DMS153 (cell line): ENCODE data around the gene L3HYPDH.

Experiments
- DNase-seq: peaks from one replicate; lab custom pipeline; 2025; lab: John Stamatoyannopoulos, UW

Gene L3HYPDH

DNA sequence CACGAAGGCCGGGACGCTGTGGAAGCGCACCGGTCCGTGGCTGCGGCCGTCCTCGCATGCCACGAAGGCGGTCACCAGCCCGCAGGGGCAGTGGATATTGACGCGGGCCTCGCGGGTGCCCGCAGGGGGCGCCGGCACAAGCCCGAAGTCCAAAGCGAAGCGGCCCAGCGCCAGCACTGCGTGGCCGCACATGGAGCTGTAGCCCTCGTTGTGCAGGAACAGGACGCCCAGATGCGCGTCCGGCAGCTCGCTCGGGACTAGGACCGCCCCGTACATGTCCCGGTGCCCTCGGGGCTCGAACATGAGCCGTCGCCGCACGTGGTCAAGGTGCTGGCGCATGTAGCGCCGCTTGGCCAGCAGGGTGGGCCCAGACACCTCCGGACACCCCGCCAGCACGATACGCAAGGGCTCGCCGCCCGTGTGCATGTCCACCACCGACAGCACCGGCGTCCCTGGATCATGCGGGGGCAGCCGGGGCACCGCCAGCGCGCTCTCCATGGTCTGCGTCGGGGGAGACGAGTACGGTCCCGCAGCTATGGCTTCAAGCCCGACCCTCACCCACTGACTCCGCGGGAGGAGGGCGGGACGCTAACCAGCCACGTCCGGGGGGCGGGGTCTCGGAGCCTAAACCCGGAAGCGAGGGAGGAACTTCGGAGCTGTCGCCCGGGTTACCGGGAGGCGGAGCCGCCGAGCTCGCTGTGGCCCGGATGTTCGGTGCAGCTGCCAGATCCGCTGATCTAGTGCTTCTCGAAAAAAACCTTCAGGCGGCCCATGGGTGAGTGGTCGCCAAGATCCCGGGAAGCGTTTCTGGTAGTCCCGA is at the start of gene L3HYPDH, which contains the start of gene JKAMP:
Gene L3HYPDH, minus strand, starts transcription at position 590 of the 820 bp plus-strand sequence. Its CDS starts 92 bp downstream, at position 498.
Gene JKAMP, plus strand, starts transcription at position 699 of the 820 bp plus-strand sequence. Its CDS starts 73 bp downstream, at position 772.
- peak; percentile 91 for DNase-seq

DNA sequence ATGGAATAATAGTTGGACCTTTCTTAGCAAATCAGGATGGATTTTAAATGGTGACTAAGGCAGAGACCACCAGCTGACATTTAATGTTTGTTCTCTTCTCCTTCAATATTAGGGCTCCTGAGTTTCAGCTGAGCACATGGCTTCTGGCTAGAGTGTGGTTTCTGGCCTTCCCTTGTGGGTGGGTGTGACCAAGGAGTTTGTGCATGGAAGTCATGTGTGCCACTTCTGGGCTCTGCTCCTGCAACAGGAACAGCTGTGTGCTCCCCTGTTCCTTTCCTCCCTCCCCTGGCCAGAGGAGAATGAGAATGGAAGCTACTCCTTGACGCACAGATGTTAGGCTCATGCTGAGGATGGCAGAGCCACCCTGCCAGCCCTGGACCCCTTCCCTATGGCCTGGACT is 48.2 kb upstream of the L3HYPDH start:
- no peak for DNase-seq

DNA sequence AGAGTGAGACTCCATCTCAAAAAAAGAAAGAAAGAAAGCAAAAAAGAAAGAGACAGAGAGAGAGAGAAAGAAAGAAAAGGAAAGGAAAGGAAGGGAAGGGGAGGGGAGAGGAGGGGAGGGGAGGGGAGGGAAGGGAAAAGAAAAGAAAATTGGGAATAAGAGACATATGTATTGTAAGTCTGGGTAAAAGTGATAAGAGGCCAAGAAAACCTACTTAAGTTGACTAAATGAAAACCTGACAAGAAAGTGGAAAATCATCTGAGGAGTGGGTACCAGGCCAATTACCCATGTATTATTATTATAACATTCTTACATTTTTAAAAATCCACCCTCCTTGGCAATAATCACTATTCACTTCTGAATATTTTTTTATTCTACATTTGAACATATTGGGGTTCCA is 46.1 kb upstream of the L3HYPDH start:
- no peak for DNase-seq

DNA sequence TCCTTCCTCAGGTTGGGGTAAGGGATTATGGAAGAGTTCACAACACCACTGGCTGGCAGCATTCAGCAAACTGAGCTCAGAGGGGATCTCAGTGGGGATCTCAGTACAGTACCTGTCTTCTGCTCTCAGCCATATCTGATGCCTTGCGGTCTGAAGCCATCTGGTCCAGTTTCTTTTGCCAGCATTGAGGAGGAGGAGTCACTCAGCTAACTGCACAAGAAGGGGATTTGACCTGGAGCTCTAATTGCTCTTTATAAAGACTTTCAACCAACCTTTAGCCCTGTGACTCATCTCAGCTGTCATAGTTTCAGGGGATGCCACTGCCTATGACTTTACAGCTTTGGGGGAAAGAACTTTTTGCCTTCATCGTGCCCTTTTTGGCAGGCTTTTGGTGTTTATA is 45.0 kb upstream of the L3HYPDH start:
- DNase-seq: no peak

DNA sequence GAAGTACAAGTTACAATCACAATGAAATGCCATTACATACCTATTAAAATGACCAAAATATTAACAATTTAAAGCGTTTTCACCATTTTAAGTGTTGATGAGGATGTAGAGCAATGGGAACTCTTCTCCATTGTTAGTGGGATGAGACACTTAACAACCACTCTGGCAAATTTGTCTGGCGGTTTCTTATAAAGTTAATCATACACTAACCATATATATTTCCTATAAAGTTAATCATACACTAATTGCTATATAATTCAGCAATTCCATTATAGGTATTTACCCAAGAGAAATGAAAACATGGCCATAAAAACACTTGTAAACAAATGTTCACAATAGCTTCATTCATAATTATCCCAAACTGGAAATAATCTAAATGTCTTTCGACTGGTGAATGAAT is 36.0 kb upstream of the L3HYPDH start:
- no peak for DNase-seq

DNA sequence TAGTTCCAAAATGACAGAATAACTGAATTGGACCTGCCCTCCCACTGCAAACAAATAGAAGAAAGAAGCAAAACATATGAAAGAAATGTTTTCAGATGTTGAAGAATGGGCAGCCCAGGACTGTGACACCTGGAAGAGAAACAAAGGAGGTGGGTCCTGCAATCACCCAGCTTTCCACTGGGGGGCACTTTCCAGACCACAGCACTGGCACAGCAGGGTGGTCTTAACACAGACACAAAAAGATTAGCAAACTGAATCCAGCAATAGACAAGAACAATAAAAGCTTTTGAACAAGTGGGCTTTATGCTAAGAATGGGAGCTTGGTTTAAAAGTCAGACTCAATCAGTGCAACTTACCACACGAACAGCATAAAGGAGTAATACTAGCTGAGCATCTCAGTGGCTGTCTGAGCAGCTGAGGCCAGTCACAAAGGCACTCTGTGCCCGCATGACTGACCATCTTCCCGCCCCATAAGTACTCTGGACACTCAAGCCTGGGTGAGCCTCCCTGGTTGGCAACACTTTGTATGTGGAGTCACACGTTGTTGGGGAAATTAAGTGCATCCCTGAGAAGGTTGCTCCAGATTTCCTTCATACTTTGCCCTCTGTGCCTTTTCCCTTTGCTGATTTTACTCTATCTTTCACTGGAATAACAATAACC is 27.8 kb upstream of the L3HYPDH start:
- no peak for DNase-seq

DNA sequence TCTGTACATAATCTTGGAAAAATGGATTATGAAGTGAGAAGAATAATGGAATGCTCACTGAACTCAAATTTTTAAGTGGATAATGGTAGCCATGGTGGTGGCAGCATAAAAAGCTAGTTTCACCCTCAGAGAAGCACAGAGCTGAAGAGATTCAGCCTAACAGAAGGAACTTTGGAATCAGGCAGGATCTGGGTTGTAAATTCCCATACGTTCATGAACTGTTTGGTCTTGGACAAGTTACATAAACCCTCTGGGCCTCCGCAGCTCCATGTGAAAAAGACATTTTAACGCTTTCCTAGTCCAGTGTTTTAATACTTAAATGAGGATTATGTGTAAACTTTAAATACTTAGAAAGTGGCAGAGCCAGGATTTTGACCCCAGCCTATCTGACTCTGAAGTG is 26.8 kb upstream of the L3HYPDH start:
- DNase-seq: no peak

DNA sequence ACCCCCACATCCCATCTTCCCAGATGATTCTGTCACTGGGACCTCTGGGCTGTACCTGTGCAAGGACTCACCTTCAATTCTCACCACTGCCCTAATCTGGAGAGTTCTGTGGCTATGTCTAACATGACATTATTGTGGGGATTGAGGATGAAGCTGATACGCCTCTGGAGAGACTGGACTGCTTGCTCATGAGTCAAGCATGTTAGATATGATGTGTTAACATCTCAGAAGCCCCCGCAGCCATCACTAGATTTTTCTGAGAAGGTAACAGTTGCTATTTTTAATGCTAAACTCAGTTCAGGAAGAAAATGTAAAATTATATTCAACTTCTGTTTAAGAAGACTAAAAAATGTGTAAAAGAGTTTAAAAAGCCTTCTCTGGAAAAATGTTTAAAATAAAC is 25.8 kb upstream of the L3HYPDH start:
- no peak for DNase-seq

DNA sequence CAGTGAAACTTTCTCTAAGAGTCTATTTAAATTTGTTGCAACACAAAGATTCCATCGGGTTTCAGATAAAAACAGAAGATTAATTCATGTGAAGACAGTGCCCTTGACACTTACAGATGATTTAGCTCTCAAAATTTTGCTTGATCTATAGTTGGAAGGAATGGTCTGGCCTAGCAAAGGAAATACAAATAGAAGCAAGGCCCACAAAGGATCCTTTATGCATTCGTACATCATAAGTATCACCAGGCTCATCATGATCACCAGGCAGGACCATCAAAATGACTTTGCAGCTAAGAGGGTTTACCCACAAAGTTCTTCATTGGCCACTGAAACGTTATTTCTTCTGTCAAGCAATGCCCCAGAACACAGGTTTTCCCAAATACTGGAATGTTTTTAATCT is 24.9 kb upstream of the L3HYPDH start:
- DNase-seq: no peak

DNA sequence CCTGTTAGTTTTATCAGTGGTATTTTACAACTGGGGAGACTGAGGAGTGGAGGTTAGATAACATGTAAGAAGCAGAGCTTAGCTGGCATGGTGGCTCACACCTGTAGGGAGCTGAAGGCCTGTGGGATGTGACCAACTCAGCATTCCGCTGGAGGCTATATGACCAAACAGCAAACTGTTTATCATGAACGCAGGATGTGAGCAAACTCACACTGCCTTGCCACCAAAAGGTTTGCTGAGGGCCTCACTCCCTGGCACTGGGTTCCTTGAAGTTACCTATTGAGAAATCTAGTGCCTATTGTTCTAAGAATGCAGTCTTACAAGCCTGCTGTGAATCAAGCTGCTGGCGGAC is 23.5 kb upstream of the L3HYPDH start:
- DNase-seq: no peak

DNA sequence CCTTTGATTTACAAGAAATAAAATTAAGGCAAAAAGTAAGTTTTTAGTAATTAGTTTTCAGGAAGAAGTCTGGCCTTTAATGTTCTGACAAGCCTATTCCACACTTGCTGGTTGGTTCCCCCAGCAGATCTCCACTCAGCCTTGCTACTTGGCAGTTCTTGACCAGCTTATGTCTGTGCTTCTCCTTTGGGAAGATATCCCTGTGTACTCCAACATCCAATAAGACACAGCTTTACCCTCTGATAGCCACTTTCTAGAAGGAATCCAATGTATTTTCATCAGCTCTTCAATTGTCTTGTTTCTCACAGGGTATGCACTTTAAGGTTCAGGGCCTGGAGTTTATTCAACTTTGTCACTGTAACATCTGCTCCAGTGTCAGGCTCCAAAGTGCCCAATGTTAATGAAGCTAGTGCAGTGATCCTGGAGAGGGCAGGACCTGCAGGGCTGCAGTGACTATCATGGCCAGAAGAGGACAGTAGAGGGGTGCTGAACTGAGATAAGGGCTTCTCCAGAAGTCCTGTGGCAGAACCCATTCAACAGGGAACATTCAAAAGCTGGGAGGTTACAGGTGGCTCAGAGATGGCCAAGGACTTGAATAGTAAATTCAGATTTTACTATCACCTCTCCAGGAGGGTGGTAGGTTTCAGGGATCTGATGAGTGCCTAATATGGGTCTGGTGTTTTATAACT is 23.0 kb upstream of the L3HYPDH start:
- DNase-seq: peak; percentile 45

DNA sequence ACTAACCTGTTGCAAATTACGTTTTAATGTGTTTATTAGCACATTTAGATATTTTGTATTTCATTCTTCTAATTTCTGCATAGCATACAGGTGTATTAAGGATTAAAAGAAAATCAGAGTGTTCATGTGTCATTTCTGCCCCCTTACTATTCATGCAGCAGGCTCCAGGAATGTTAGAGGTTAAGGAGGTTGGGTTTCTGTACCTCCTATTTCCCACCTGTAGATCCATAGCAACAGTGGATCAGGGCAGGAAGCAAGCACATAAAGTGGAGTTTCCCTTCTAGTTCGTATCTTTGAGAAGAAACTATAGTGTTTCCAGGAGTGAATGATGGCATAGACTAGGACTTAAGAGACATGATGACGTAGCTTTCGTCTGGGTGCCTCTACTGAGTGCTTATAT is 19.0 kb upstream of the L3HYPDH start:
- DNase-seq: no peak

DNA sequence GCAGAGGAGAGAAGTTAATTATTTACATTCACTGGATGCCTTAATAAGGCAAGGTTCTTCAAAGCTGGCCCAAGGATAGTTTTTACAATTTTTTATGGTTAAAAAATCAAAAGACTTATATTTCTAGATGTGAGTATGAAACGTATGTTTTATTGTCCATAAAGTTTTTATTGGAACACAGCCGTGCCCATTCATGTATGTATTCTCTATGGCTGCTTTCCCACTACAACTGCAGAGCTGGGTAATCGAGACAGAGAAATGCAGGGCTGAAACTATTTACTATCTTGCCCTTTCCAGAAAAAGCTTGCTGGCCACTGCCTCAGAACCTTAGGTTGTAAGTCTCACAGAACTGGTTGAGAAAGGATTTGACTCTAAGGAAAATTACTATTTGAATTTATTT is 16.5 kb upstream of the L3HYPDH start:
- DNase-seq: no peak

DNA sequence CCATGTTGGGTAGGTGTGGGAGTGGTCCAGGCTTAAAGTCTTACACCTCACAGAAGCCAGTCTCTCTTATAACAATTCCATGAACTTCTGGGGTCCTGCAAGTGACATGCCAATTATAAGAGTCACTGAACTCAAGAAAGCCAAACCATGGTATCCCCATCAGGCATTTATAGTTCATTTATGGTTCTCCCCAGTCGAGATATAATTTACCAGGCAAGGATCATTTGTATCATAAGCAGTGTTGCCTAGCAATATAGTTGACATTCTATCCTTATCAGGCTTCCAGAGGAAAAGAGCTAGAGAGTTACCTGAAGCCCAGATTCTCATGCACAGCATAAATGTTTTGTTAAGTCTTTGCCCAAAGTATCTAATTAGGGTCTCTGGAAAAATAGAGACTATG is 8.2 kb upstream of the L3HYPDH start:
- DNase-seq: no peak

DNA sequence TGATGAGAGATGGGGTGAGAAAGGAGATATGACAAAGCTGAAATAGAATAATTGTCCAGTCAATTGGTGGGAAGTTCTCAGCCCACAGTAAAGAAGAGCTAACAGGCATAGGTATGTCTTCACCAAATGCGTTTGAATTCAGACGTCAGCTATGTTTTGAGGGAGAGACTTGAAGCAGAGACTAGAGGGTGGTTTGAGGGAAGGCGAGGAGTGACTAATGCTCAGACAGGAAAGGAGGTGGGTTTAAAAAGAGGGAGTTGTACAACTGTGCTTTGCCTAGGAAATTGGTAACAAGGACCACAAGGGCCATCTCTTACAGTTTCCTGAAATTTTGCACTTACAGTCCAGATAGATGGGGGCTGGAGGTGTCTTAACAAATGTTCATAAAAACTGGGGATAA is 6.5 kb upstream of the L3HYPDH start:
- DNase-seq: no peak

DNA sequence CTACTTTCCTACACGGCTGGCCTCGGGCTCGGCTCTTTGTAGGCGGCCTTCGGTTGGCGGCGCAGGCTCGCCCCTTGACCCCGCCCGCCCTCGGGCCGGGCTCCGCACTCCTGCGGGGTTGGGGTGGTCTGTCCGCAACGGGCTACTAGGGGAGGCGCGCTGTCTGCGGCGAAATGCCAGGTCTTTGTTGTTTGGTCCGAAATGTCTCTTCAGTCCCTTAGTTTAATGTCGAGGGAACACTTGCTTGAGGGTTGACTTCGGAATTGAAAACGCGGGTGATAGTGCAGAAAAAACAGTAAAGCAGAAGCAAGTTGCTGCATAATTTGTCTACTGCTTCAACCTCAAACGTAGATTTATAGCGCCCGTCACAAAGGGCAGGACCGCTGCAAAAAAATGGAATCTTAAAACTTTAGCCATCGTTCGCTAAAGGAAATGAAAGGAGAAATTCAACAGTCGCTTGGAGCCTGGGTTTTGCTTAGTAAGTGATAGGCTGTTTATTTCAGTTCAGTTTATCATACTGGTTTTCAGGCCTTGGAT is 499 bp upstream of the L3HYPDH start:
- DNase-seq: no peak

DNA sequence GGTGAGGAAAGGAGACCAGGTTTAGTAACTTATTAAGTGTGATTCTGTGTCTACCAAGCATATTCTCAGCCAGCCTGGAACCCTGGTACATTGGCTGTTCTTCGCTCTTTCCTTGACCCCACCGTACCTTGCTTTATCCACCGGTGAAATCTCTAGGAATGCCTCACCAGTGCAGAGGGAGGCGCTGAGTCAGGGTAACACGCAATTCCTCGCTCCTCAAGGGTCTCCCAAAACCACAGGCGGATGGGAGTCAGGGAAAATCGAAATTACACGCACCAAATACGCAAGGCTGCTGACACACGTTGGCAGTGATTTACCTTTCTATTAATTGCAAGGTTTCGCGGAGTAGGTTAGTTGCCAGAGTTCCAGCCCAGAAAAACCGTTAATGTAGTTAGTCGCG is 845 bp downstream of the L3HYPDH start:
- no peak for DNase-seq

DNA sequence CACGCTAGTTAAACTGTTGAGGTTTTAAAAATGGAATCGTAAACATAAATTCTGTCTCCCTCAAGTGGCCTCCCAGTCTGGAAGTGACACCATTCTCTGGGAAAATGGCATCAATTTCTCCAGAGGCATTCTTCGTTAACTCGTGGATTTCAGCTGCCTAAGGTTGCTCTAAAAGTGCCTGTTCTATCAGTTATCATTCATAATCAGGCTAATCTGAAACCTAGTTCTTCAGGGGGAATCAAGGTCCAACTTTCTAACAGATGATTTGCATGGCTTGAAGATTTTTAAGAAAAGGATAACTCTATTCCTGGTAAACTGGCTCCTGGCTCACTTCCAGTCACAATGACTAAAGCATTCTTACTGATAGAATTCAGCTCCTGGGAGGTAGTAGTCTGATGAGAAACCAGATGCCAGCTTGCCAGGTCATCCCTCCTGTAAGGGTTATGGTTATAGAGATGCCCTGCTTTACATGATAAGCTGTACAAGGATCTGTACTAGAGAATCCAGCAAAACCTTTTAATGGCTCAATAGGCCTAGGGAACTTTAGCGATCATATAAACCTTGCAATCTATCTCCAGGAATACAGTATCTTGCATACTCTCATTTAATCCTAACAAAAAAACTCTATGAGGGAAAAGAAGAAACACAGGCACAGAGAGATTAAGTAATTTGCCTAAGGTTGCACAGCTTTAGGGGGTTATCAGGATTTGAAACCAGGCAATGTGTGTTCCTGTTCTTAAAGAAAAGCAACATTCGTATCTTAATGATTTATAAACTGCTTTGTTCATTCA is 1.5 kb downstream of the L3HYPDH start:
- peak; percentile 1 for DNase-seq

DNA sequence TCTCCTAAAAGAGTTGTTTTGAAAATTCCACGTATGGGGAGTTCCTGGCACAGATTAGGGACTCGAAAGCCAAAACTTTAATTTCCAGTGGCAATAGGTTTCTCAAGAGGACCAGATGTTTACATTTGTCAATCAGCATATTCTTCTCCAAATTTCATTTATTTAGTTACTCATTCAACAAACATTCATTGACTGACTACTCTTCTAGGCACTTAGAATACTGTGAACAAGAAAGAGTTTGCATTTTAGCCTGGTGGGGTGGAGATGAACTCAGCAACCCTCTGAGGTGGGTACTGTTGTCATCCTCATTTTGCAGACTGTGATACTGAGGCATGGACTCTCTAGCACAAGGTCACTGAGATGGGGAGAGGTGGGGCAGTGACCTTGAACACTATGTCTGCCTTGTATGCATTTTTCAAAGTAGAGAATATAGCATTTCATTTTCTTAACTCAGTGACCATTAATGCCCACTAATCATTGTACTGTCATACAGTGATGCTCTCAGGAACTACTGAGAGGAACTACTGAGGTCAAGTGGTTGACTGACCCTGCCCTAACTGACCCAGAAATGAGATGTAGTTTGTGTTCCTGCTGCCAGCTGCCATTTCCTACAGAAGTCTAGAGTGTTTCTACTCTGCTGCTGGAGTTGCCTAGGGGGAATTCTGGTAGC is 2.2 kb downstream of the L3HYPDH start:
- no peak for DNase-seq

DNA sequence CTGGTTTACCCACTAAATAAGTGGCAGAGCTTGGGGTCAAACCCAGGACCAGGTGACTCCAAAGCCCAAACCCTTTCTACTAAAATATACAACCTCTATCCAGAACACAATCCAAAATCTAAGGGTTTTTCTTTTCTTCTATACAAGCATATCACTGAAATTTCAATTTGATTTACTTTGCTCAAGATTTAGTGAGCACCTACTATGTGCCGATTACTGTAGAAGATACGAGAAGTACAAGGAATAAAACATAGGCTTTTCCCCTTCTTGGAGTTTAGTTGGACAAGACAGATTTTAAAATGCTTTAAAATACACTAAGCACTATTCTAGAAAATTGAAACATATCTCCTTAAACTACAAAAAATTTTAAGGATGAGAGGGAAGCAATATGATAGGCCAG is 2.8 kb downstream of the L3HYPDH start:
- DNase-seq: no peak

DNA sequence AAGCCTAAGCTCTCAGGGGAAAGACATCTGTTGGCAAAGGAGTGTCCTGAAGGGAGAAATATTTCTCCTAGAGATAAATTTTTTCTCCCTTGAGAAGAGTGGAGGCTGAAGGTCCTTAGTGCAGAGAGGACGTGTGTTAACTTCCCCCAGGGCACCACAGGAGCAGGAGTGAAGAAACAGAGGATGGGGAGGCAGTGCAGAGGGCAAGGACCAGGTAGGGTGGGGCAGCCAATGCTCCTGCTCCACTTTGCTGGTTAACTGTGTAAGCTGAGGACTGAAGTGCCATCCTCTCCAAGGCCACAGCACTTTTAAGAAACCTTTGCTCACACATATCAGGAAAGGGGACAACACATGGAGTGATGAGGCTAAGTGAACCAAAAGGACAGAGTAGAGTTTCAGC is 4.0 kb downstream of the L3HYPDH start:
- no peak for DNase-seq
